Fibroblast of skin of scalp (primary cell): ENCODE measurements around the gene PBX1.

Experiments
- DNase-seq: peaks from one replicate; pipeline ENCODE4 v3.0.0-alpha.2; 2013

Gene PBX1

GRCh38 chr1:164618202-164618564 is 59.2 kb downstream of the PBX1 start:
- DNase-seq, result no peak

- DNase-seq, result no peak
Measured at GRCh38 chr1:164619006-164619784, 60.2 kb downstream of the PBX1 start.

GRCh38 chr1:164622068-164622845 is 63.3 kb downstream of the PBX1 start:
- DNase-seq, result no peak

- no peak for DNase-seq
Measured at GRCh38 chr1:164623805-164624204, 64.8 kb downstream of the PBX1 start.

- peak; percentile 53 for DNase-seq
Measured at GRCh38 chr1:164624400-164624799, 65.4 kb downstream of the PBX1 start.

- DNase-seq, result no peak
Measured at GRCh38 chr1:164625004-164625617, 66.1 kb downstream of the PBX1 start.

GRCh38 chr1:164628772-164629171 is 69.8 kb downstream of the PBX1 start:
- DNase-seq, result no peak

- DNase-seq, result no peak
Measured at GRCh38 chr1:164629971-164630370, 71.0 kb downstream of the PBX1 start.

- DNase-seq, result no peak
Measured at GRCh38 chr1:164630626-164631396, 71.8 kb downstream of the PBX1 start.

GRCh38 chr1:164631751-164632150 is 72.8 kb downstream of the PBX1 start:
- no peak for DNase-seq

- no peak for DNase-seq
Measured at GRCh38 chr1:164633997-164634396, 75.0 kb downstream of the PBX1 start.

- no peak for DNase-seq
Measured at GRCh38 chr1:164635059-164635802, 76.2 kb downstream of the PBX1 start.

- DNase-seq, result no peak
Measured at GRCh38 chr1:164635803-164636731, 77.1 kb downstream of the PBX1 start.

- DNase-seq, result no peak
Measured at GRCh38 chr1:164636757-164637156, 77.8 kb downstream of the PBX1 start.

GRCh38 chr1:164637461-164638375 is 78.7 kb downstream of the PBX1 start:
- DNase-seq, result peak; percentile 58

- no peak for DNase-seq
Measured at GRCh38 chr1:164638492-164639202, 79.7 kb downstream of the PBX1 start.

- no peak for DNase-seq
Measured at GRCh38 chr1:164640686-164641352, 81.8 kb downstream of the PBX1 start.

- no peak for DNase-seq
Measured at GRCh38 chr1:164641353-164641730, 82.4 kb downstream of the PBX1 start.

GRCh38 chr1:164643018-164643417 is 84.0 kb downstream of the PBX1 start:
- DNase-seq, result no peak
